Right lobe of liver (tissue), 6 donors: ENCODE results near the gene CMKLR1. TPM values are rescaled to one million over a fixed set of nuclear protein-coding genes. Genes with fewer than 3 reads are reported as not detected.

Experiments
- ATAC-seq, 4 donors: fragments of 200-7000 bp; cut with Tn5 transposase; one replicate each; pipeline ENCODE4 v1.9.1; 2020; ENCODE audit warnings: mild to moderate bottlenecking in 4 of 4, moderate library complexity in 4 of 4
- DNase-seq, 3 donors: peaks; one replicate each; pipeline ENCODE4 v3.0.0-alpha.2; 2020
- H3K27ac ChIP-seq, 3 donors: fragments of 200-600 bp; one replicate each; pipeline ENCODE4 v1.8.0; 2022
- H3K27me3 ChIP-seq, 2 donors: fragments of 200-600 bp; one replicate each; pipeline ENCODE4 v1.8.0; 2022
- H3K36me3 ChIP-seq, 4 donors: fragments of 200-600 bp; sonication (generic) in 1 of 4; one replicate each; pipeline versions ENCODE4 v1.5.1 to v1.8.0; 2017 to 2022; ENCODE audit warnings: control low read depth in 1 of 4
- H3K4me1 ChIP-seq, 4 donors: fragments of 200-600 bp; sonication (generic) in 1 of 4; one replicate each; pipeline versions ENCODE4 v1.5.1 to v1.8.0; 2017 to 2022; ENCODE audit warnings: control low read depth in 1 of 4
- H3K4me3 ChIP-seq, 3 donors: fragments of 200-600 bp; one replicate each; pipeline ENCODE4 v1.8.0; 2022
- H3K9me3 ChIP-seq, 4 donors: fragments of 200-600 bp; sonication (generic) in 1 of 4; one replicate each; pipeline versions ENCODE4 v1.5.1 to v1.8.0; 2017 to 2022; ENCODE audit warnings: control low read depth in 1 of 4
- CTCF ChIP-seq, 4 donors: fragments of 200-600 bp in 3 of 4; fragments of 450-650 bp in 1 of 4; IDR thresholded peaks; one replicate each; pipeline versions ENCODE4 v1.5.1 to v1.8.0; 2016 to 2022; ENCODE audit warnings: antibody characterized with exemption in 4 of 4, mild to moderate bottlenecking in 2 of 4
- POLR2A ChIP-seq: fragments of 450-650 bp; IDR thresholded peaks from one replicate; pipeline ENCODE4 v1.6.1; 2017; ENCODE audit warnings: antibody characterized with exemption, mild to moderate bottlenecking
- WGBS: methylation state at CpG from one replicate; pipeline ENCODE4 v1.1.6; 2018; ENCODE audit warnings: low coverage, low lambda C conversion rate; ENCODE audit not compliant: insufficient coverage; ENCODE audit errors: missing lambda C conversion rate; 5-methylcytosine and 5-hydroxymethylcytosine counted together
- intact Hi-C, 2 donors: fragments of 100-400 bp; cut with DNase I; formaldehyde crosslinking; loops; one replicate each; pipeline versions ENCODE4 v1.11.2 to v1.14.1; 2022
- total RNA-seq, 6 experiments: library from RNA; depleted of rRNA in 2 of 6; stranded (reverse); fragments of >200 nt in 2 of 6; fragmentation: NEBNext Ultra II Directional in 3 of 6; extraction: Animal tissue kit (Norgen Biotek cat#: 25700) in 3 of 6; gene quantifications; one replicate each; pipeline versions ENCODE4 v1.1.0 to v1.2.4, GENCODE V29; 2016 to 2023
- donor health status: DM: no; HTN: yes; CAD: no.
- donor health status: DM: no; HTN: no; CAD: no.
- donor health status: DM: no; HTN: no; CAD: no.
- donor health status: DM: no; HTN: yes; CAD: no.
- donor health status: DM: no; HTN: yes; CAD: no.

The CMKLR1 gene
- total RNA-seq, 6 experiments from 2014 or later, result 1.5 to 8.2 (median 4.2) TPM

- TF ChIP-seq POLR2A (no peak), CTCF (IDR thresholded peaks at IDR 0.05) (no peak)
- no peaks in the 10 kb centered on the region for H3K27me3 ChIP-seq
- ATAC-seq (no peak), DNase-seq (no peak)
- H3K27ac ChIP-seq, result no peak overlapping the region
- intact Hi-C loops, result no loop called here
- H3K36me3 ChIP-seq, result no peaks in the 10 kb centered on the region
- no peaks in the 10 kb centered on the region for H3K9me3 ChIP-seq
- H3K4me3 ChIP-seq, result no peak overlapping the region
- no peaks in the 10 kb centered on the region for H3K4me1 ChIP-seq
- WGBS, result 71% methylated on average over 6 of the region's 6 CpGs
Observed at GRCh38 chr12:108346727-108347710, 7.9 kb upstream of the CMKLR1 start.

GRCh38 chr12:108345716-108346633, 6.9 kb upstream of the CMKLR1 start:
- 19% methylated on average over 4 of the region's 8 CpGs for WGBS

GRCh38 chr12:108342985-108343384, 3.9 kb upstream of the CMKLR1 start:
- intact Hi-C loops, result no loop called here
- no peaks in the 10 kb centered on the region for H3K4me1 ChIP-seq
- DNase-seq (no peak), ATAC-seq (no peak)
- TF ChIP-seq CTCF (IDR thresholded peaks at IDR 0.05), result no peak
- no peak for TF ChIP-seq POLR2A
- no peak overlapping the region for H3K27ac ChIP-seq
- no peaks in the 10 kb centered on the region for H3K9me3 ChIP-seq
- WGBS, result 65% methylated on average over 2 of the region's 5 CpGs
- H3K4me3 ChIP-seq, result no peak overlapping the region
- no peaks in the 10 kb centered on the region for H3K36me3 ChIP-seq
- H3K27me3 ChIP-seq, result no peaks in the 10 kb centered on the region

More at GRCh38 chr12:108345716-108346633, 6.9 kb upstream of the CMKLR1 start:
- Histone ChIP-seq H3K9me3 (no peaks in the 10 kb centered on the region), H3K36me3 (no peaks in the 10 kb centered on the region), H3K27me3 (no peaks in the 10 kb centered on the region), H3K4me1 (no peaks in the 10 kb centered on the region), H3K27ac (no peak overlapping the region), H3K4me3 (no peak overlapping the region)
- no peak for TF ChIP-seq POLR2A
- no peak for TF ChIP-seq CTCF (IDR thresholded peaks at IDR 0.05)
- DNase-seq, result no peak
- peak in 1 of 4 donors; percentile 40 for ATAC-seq
- intact Hi-C loops, result no loop called here

GRCh38 chr12:108341854-108342847, 3.0 kb upstream of the CMKLR1 start:
- WGBS, result 63% methylated on average over 4 of the region's 8 CpGs
- no peaks in the 10 kb centered on the region for H3K36me3 ChIP-seq

More at GRCh38 chr12:108341854-108342847, 3.0 kb upstream of the CMKLR1 start:
- H3K4me1 ChIP-seq, result no peaks in the 10 kb centered on the region
- H3K4me3 ChIP-seq, result no peak overlapping the region
- no peaks in the 10 kb centered on the region for H3K9me3 ChIP-seq
- intact Hi-C loops, result no loop called here
- no peak overlapping the region for H3K27ac ChIP-seq
- H3K27me3 ChIP-seq, result no peaks in the 10 kb centered on the region
- no peak for DNase-seq
- no peak for ATAC-seq
- no peak for TF ChIP-seq CTCF (IDR thresholded peaks at IDR 0.05)
- TF ChIP-seq POLR2A, result no peak
